Neural progenitor cell (in vitro differentiated cells): ENCODE measurements around the gene ADM5. TPM values are rescaled to one million over a fixed set of nuclear protein-coding genes. Genes with fewer than 3 reads are reported as not detected.

Experiments
- DNase-seq: peaks from one replicate; pipeline ENCODE4 v3.0.0-alpha.2; 2016; ENCODE audit warnings: low spot score
- H2AFZ ChIP-seq: fragments of 200-600 bp; sonication (generic); replicated peaks from 2 replicates; pipeline ENCODE4 v1.6.1; 2016; ENCODE audit warnings: antibody characterized with exemption
- H3F3A ChIP-seq: fragments of 200-600 bp; sonication (generic); 2 replicates; pipeline ENCODE4 v1.6.1; 2016; ENCODE audit warnings: antibody characterized with exemption, low read depth
- H3K27ac ChIP-seq: fragments of 200-600 bp; sonication (generic); 2 replicates; pipeline ENCODE4 v1.5.1; 2016; ENCODE audit warnings: mild to moderate bottlenecking
- H3K27me3 ChIP-seq: fragments of 200-600 bp; sonication (generic); 2 replicates; pipeline ENCODE4 v1.6.1; 2016; ENCODE audit warnings: mild to moderate bottlenecking, moderate library complexity
- H3K36me3 ChIP-seq: fragments of 200-600 bp; sonication (generic); 2 replicates; pipeline ENCODE4 v1.5.1; 2016
- H3K4me1 ChIP-seq: fragments of 200-600 bp; sonication (generic); 2 replicates; pipeline ENCODE4 v1.6.1; 2016; ENCODE audit warnings: mixed run types
- H3K4me2 ChIP-seq: fragments of 200-600 bp; sonication (generic); 2 replicates; pipeline ENCODE4 v1.6.1; 2016
- H3K4me3 ChIP-seq: fragments of 200-600 bp; sonication (generic); 2 replicates; pipeline ENCODE4 v1.5.1; 2016
- H3K79me2 ChIP-seq: fragments of 200-600 bp; sonication (generic); 2 replicates; pipeline ENCODE4 v1.6.1; 2016; ENCODE audit warnings: low read depth
- H3K9ac ChIP-seq: fragments of 200-600 bp; sonication (generic); 2 replicates; pipeline ENCODE4 v1.6.1; 2016
- H3K9me3 ChIP-seq: fragments of 200-600 bp; sonication (generic); 2 replicates; pipeline ENCODE4 v1.5.1; 2016; ENCODE audit warnings: low read depth
- H4K20me1 ChIP-seq: fragments of 200-600 bp; sonication (generic); 2 replicates; pipeline ENCODE4 v1.6.1; 2016; ENCODE audit warnings: low read depth
- H3K27ac Mint-ChIP-seq: 3 replicates; pipeline ENCODE4 v1.8.0; 2021; ENCODE audit warnings: mixed read lengths
- H3K27me3 Mint-ChIP-seq: 2 replicates; pipeline ENCODE4 v1.8.0; 2022; ENCODE audit warnings: low read depth, mild to moderate bottlenecking, inconsistent platforms, moderate library complexity, mixed read lengths; ENCODE audit not compliant: insufficient read depth
- H3K36me3 Mint-ChIP-seq: 3 replicates; pipeline ENCODE4 v1.8.0; 2021; ENCODE audit warnings: mixed read lengths
- H3K4me1 Mint-ChIP-seq: 3 replicates; pipeline ENCODE4 v1.8.0; 2021; ENCODE audit warnings: mixed read lengths
- H3K4me3 Mint-ChIP-seq: 3 replicates; pipeline ENCODE4 v1.8.0; 2021; ENCODE audit warnings: mild to moderate bottlenecking, moderate library complexity, mixed read lengths
- H3K9me3 Mint-ChIP-seq: 3 replicates; pipeline ENCODE4 v1.8.0; 2020; ENCODE audit warnings: mixed read lengths
- EZH2 ChIP-seq: fragments of 200-600 bp; sonication (generic); IDR thresholded peaks from 2 replicates; pipeline ENCODE4 v1.6.1; 2017; ENCODE audit warnings: antibody characterized with exemption, mild to moderate bottlenecking, moderate library complexity
- EZH2phosphoT487 ChIP-seq: fragments of 200-600 bp; sonication (generic); IDR thresholded peaks from 2 replicates; pipeline ENCODE4 v1.6.1; 2017; ENCODE audit warnings: antibody characterized with exemption
- total RNA-seq: library from RNA; depleted of rRNA; stranded (reverse); fragments of >200 nt; gene quantifications from 2 replicates; pipeline ENCODE4 v1.2.3, GENCODE V29; 2015; ENCODE audit warnings: low replicate concordance
- TF ChIP-seq, protein P1 (sequence below): fragments of 200-600 bp; sonication (generic); IDR thresholded peaks from 2 replicates; pipeline ENCODE4 v1.5.1; 2017; ENCODE audit warnings: antibody characterized with exemption, mild to moderate bottlenecking

ADM5 gene
- total RNA-seq, 1 donor from 2014 or later: 6.0 TPM

DNA sequence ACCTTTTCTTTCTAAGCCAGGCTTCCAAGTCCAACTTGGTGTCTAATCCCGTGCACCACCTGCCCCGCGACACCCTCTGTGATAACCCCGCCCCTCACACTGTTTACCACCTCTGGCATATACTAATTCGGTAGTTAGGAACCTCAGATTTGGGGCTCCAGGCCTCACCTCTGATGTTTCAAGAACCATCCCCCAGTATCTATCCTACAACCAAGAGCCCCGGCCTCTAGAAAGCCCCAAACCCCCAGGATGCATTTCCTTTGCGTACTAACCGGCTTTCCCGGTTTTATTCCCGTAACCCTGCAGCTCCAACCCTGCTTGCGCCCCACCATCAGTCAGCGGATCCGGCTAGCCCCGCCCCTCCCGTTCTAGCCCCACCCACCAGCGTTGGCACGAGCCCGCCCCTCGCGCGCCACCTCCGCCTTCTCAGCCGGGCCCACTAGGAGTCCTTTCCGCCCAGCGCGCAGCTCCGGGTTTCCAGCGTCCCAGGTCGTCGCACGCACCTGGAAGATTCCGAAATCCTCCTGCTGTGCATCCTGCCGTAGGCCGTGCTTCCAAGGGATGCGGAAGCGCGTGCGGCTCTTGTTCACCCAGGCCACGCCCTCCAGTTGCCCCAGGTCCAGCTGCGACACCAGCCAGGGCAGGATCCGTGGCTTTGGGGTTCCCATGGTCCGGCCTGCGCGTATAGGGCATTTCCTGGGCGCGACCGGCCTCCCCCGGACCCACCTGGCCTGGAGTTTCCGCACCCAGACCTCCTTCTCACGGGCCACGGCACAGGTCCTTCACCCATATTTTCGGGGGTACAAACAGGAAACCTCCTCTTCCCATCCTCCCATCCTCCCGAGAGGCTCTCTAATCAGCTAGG, 25.0 kb upstream of the ADM5 start:
- H3K36me3 Mint-ChIP-seq: peaks cover 14% of the 10 kb centered on the region
- no peaks in the 10 kb centered on the region for H3K9me3 ChIP-seq
- no peak overlapping the region for H3K27ac ChIP-seq
- peaks cover 5% of the 10 kb centered on the region for H3K27me3 Mint-ChIP-seq
- H3K27me3 ChIP-seq: no peaks in the 10 kb centered on the region
- H3K4me1 ChIP-seq: peaks cover 11% of the 10 kb centered on the region
- peaks cover 19% of the 10 kb centered on the region for H4K20me1 ChIP-seq
- peaks cover 4% of the 10 kb centered on the region for H3K36me3 ChIP-seq
- TF ChIP-seq, protein P1, sequence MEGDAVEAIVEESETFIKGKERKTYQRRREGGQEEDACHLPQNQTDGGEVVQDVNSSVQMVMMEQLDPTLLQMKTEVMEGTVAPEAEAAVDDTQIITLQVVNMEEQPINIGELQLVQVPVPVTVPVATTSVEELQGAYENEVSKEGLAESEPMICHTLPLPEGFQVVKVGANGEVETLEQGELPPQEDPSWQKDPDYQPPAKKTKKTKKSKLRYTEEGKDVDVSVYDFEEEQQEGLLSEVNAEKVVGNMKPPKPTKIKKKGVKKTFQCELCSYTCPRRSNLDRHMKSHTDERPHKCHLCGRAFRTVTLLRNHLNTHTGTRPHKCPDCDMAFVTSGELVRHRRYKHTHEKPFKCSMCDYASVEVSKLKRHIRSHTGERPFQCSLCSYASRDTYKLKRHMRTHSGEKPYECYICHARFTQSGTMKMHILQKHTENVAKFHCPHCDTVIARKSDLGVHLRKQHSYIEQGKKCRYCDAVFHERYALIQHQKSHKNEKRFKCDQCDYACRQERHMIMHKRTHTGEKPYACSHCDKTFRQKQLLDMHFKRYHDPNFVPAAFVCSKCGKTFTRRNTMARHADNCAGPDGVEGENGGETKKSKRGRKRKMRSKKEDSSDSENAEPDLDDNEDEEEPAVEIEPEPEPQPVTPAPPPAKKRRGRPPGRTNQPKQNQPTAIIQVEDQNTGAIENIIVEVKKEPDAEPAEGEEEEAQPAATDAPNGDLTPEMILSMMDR: peak; percentile 20
- TF ChIP-seq EZH2 (no peak), EZH2phosphoT487 (no peak)
- H3K9me3 Mint-ChIP-seq: no peaks in the 10 kb centered on the region
- peaks cover 33% of the 10 kb centered on the region for H3F3A ChIP-seq
- H3K4me3 ChIP-seq: peak overlapping the region; percentile 85
- peak overlapping the region; percentile 98 for H3K4me3 Mint-ChIP-seq
- no peak overlapping the region for H2AFZ ChIP-seq
- DNase-seq: peak; percentile 93
- H3K27ac Mint-ChIP-seq: peak overlapping the region; percentile 60
- H3K4me2 ChIP-seq: peak overlapping the region; percentile 93
- H3K79me2 ChIP-seq: peaks cover 39% of the 10 kb centered on the region
- H3K4me1 Mint-ChIP-seq: peaks cover 16% of the 10 kb centered on the region
- peak overlapping the region; percentile 23 for H3K9ac ChIP-seq

DNA sequence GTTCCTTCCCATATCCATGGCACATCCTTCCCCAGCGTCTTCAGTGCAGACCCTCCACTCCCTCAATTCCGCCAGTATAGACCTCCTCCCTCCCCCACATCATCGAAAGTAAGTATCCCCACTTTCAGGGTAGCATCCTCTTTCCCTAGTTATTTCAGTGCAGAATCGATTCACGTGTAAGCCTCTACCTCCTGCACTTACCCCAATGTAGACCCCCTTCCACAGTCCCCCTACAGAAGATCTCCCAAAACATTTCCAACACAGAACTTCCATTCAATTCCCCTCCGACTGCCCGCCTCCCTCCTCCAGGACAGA, 24.4 kb upstream of the ADM5 start:
- Histone ChIP-seq H3F3A (peaks cover 31% of the 10 kb centered on the region), H3K36me3 (peaks cover 4% of the 10 kb centered on the region), H3K9ac (peak overlapping the region; percentile 23), H3K4me2 (peak overlapping the region; percentile 93), H3K9me3 (no peaks in the 10 kb centered on the region), H2AFZ (no peak overlapping the region), H3K27ac (no peak overlapping the region), H3K4me3 (peak overlapping the region; percentile 85), H4K20me1 (peaks cover 19% of the 10 kb centered on the region), H3K79me2 (peaks cover 39% of the 10 kb centered on the region), H3K4me1 (peaks cover 11% of the 10 kb centered on the region), H3K27me3 (no peaks in the 10 kb centered on the region)
- Mint-ChIP-seq H3K27ac (peak overlapping the region; percentile 28), H3K4me3 (peak overlapping the region; percentile 98), H3K9me3 (no peaks in the 10 kb centered on the region), H3K27me3 (peaks cover 5% of the 10 kb centered on the region), H3K36me3 (peaks cover 14% of the 10 kb centered on the region), H3K4me1 (peaks cover 20% of the 10 kb centered on the region)
- DNase-seq: no peak
- TF ChIP-seq EZH2 (no peak), EZH2phosphoT487 (no peak)
- TF ChIP-seq, protein P1: no peak

DNA sequence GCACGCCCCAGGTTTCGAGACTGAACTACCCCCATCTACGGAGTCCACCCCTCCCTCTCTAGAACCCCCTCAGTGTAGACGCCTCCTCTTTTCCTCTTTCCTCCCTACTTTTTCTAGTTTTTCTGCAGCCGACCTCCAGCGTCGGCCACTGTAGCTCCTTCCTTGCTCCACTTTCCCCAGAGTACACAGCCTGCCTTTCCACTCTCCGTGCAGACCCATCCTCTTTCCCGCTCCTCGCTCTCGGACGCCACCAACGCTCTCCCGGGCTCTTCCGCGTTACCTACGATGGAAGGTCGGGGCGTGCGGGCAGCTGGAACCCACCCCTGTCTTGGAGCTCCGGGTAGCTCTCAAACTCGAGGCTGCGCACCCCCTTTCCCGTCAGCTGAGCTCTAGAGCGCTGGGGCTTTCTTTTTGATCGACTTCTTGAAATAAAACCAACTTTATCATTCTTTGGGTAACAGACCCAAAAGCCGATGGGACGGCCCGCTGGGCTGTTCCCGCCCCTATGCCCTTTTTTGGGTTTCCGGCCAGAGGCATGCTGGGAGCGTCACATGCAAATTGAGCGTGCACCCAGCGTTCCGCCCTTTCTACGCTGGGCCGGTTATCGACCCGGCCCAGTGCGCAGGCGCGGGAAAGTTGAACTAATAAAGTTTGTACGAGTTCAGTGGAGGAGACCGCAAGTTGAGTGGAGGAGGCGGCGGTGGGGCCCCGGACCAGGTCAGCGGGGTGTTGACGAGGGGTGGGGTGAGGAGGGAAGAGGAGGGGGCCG, 23.9 kb upstream of the ADM5 start, which contains the start of the genes BCL2L12 and IRF3:
BCL2L12 (plus strand) TSS at position 583 of the 769 bp plus-strand sequence. CDS start 760 bp downstream, outside the sequence.
IRF3 (minus strand) TSS at position 507 of the 769 bp plus-strand sequence. CDS start 1,019 bp downstream, outside the sequence.
- peaks cover 19% of the 10 kb centered on the region for H4K20me1 ChIP-seq
- H2AFZ ChIP-seq: peak within 1 kb of the TSS; percentile 88
- no peaks in the 10 kb centered on the region for H3K36me3 ChIP-seq
- H3K36me3 Mint-ChIP-seq: peaks cover 9% of the 10 kb centered on the region
- peaks cover 26% of the 10 kb centered on the region for H3F3A ChIP-seq
- H3K4me2 ChIP-seq: peak within 1 kb of the TSS; percentile 93
- H3K9me3 Mint-ChIP-seq: no peaks in the 10 kb centered on the region
- peak within 1 kb of the TSS; percentile 98 for H3K27ac Mint-ChIP-seq
- peaks cover 20% of the 10 kb centered on the region for H3K4me1 Mint-ChIP-seq
- peak within 1 kb of the TSS; percentile 85 for H3K4me3 ChIP-seq
- DNase-seq: peak; percentile 99
- H3K27ac ChIP-seq: no peak within 1 kb of the TSS
- peak within 1 kb of the TSS; percentile 98 for H3K4me3 Mint-ChIP-seq
- H3K79me2 ChIP-seq: peaks cover 39% of the 10 kb centered on the region
- H3K9me3 ChIP-seq: no peaks in the 10 kb centered on the region
- H3K27me3 Mint-ChIP-seq: peaks cover 5% of the 10 kb centered on the region
- peak within 1 kb of the TSS; percentile 86 for H3K9ac ChIP-seq
- H3K27me3 ChIP-seq: no peaks in the 10 kb centered on the region
- TF ChIP-seq EZH2phosphoT487 (no peak), EZH2 (no peak)
- TF ChIP-seq, protein P1: no peak
- H3K4me1 ChIP-seq: peaks cover 11% of the 10 kb centered on the region
